K562 (cell line): ENCODE data around the gene TCEAL4. TPM values are rescaled to one million over a fixed set of nuclear protein-coding genes. Genes with fewer than 3 reads are reported as not detected.

Experiments used
- ATAC-seq: fragments of 200-7000 bp; cut with Tn5 transposase; 3 replicates; pipeline ENCODE4 v1.9.1; 2020; ENCODE audit warnings: moderate library complexity
- BruUV-seq: library from RNA; stranded (reverse); fragments of 400-500 nt; replicated peaks from 2 replicates; lab custom pipeline; 2021; lab: Mats Ljungman, UMichigan
- CTCF ChIA-PET: fragments of 300-600 bp; formaldehyde crosslinking; extraction: SDS; loops from one replicate; lab custom pipeline; 2021; ENCODE audit warnings: low intra/inter-chr PET ratio; lab: Yijun Ruan, JAX
- POLR2A ChIA-PET: fragments of 300-600, 350-650 bp; sonication (Branson Sonifier 250); formaldehyde crosslinking; extraction: SDS; loops from one replicate; lab custom pipeline; 2021; ENCODE audit warnings: antibody characterized with exemption, inconsistent platforms; lab: Yijun Ruan, JAX
- DNase-seq, 4 experiments: peaks; one replicate each; pipeline versions ENCODE4 v3.0.0 to v3.0.0-alpha.2; 2011 to 2018; ENCODE audit warnings: low spot score in 3 of 4, mixed read lengths in 3 of 4; ENCODE audit errors: extremely low read depth in 1 of 4
- FAIRE-seq: peaks from 2 replicates; lab custom pipeline; 2011; peaks lifted over from hg19 to GRCh38; lab: Jason Lieb, UNC
- H2AFZ ChIP-seq: 2 replicates; pipeline ENCODE4 v1.6.0; 2011; ENCODE audit warnings: low read depth, low read length, control low read depth, inconsistent platforms
- H3K27ac ChIP-seq: fragments of 200-600 bp; 3 replicates; pipeline ENCODE4 v1.8.0; 2011; ENCODE audit warnings: low read depth, mild to moderate bottlenecking, control low read depth, inconsistent platforms, low read length, moderate library complexity, mixed read lengths; ENCODE audit errors: extremely low read depth
- H3K27me3 ChIP-seq, 2 experiments: fragments of 300-600 bp in 1 of 2; 2 replicates in 1 of 2; 3 replicates in 1 of 2; pipeline versions ENCODE4 v1.6.0 to v1.8.0; 2011; ENCODE audit warnings: inconsistent platforms in 2 of 2, low read length in 2 of 2, mild to moderate bottlenecking in 1 of 2, mixed read lengths in 1 of 2, moderate library complexity in 1 of 2; ENCODE audit not compliant: control insufficient read depth in 2 of 2, insufficient read depth in 2 of 2
- H3K36me3 ChIP-seq: fragments of 300-600 bp; 3 replicates; pipeline ENCODE4 v1.8.0; 2011; ENCODE audit warnings: mild to moderate bottlenecking, low read length, inconsistent platforms; ENCODE audit not compliant: control insufficient read depth, insufficient read depth
- H3K4me1 ChIP-seq, 2 experiments: fragments of 200-600 bp in 1 of 2; replicated peaks in 1 of 2; 2 replicates in 1 of 2; 3 replicates in 1 of 2; pipeline versions ENCODE4 v1.5.1 to v1.8.0; 2011; ENCODE audit warnings: inconsistent platforms in 2 of 2, low read length in 2 of 2, mild to moderate bottlenecking in 1 of 2, mixed read lengths in 1 of 2, moderate library complexity in 1 of 2; ENCODE audit not compliant: control insufficient read depth in 2 of 2, insufficient read depth in 2 of 2
- H3K4me2 ChIP-seq: 2 replicates; pipeline ENCODE4 v1.6.1; 2011; ENCODE audit warnings: low read length, control low read depth, inconsistent platforms, mixed read lengths; ENCODE audit not compliant: insufficient read depth
- H3K4me3 ChIP-seq: fragments of 200-600 bp; sonication (generic), shearing (Covaris generic); 2 replicates; pipeline ENCODE4 v1.5.1; 2016; ENCODE audit warnings: control low read depth, inconsistent platforms
- H3K79me2 ChIP-seq: fragments of 200-600 bp; 3 replicates; pipeline ENCODE4 v1.8.0; 2011; ENCODE audit warnings: low read length, inconsistent platforms; ENCODE audit not compliant: control insufficient read depth, insufficient read depth
- H3K9ac ChIP-seq, 2 experiments: 2 replicates each; pipeline versions ENCODE4 v1.6.0 to v1.6.1; 2011; ENCODE audit warnings: low read depth in 2 of 2, low read length in 2 of 2, control low read depth in 1 of 2, inconsistent platforms in 1 of 2, mild to moderate bottlenecking in 1 of 2, mixed read lengths in 1 of 2; ENCODE audit not compliant: insufficient read depth in 1 of 2
- H3K9me1 ChIP-seq: one replicate; pipeline ENCODE4 v1.6.0; 2011; ENCODE audit warnings: inconsistent platforms, mild to moderate bottlenecking, low read length, moderate library complexity; ENCODE audit not compliant: control insufficient read depth, insufficient read depth
- H3K9me3 ChIP-seq: replicated peaks from 2 replicates; pipeline ENCODE4 v1.5.1; 2011; ENCODE audit warnings: low read depth, low read length, inconsistent platforms; ENCODE audit not compliant: control insufficient read depth, insufficient read depth
- H4K20me1 ChIP-seq: replicated peaks from 2 replicates; pipeline ENCODE4 v1.6.1; 2011; ENCODE audit warnings: low read length, inconsistent platforms, mixed read lengths; ENCODE audit not compliant: control insufficient read depth, insufficient read depth
- AFF1 ChIP-seq, 2 experiments: fragments of 450-650 bp; IDR thresholded peaks; 2 replicates each; pipeline ENCODE4 v1.6.1; 2018; ENCODE audit warnings: mild to moderate bottlenecking in 2 of 2, low read depth in 1 of 2; ENCODE audit not compliant: partially characterized antibody in 2 of 2
- ELK3 ChIP-seq: fragments of 450-650 bp; formaldehyde crosslinking; IDR thresholded peaks from 2 replicates; pipeline ENCODE4 v1.4.0; 2020; ENCODE audit warnings: mild to moderate bottlenecking
- IRF1 ChIP-seq: sonication (generic); formaldehyde crosslinking; IDR thresholded peaks from 2 replicates; pipeline ENCODE4 v1.8.0; 2022; ENCODE audit warnings: missing genetic modification reagents, mild to moderate bottlenecking, borderline replicate concordance
- KLF10 ChIP-seq: fragments of 250-450 bp; sonication (Bioruptor Pico); IDR thresholded peaks from 2 replicates; pipeline ENCODE4 v1.6.1; 2021; ENCODE audit warnings: matching md5 sums
- MEIS2 ChIP-seq: fragments of 450-650 bp; IDR thresholded peaks from 2 replicates; pipeline ENCODE4 v1.6.1; 2014; ENCODE audit warnings: mild to moderate bottlenecking; ENCODE audit not compliant: partially characterized antibody
- NFIC ChIP-seq: fragments of 450-650 bp; IDR thresholded peaks from 2 replicates; pipeline ENCODE4 v1.6.1; 2017; ENCODE audit warnings: mild to moderate bottlenecking, inconsistent platforms
- SMAD1 ChIP-seq: fragments of 150-350 bp; IDR thresholded peaks from 2 replicates; pipeline ENCODE4 v1.6.1; 2014; ENCODE audit warnings: low read length, low read depth; ENCODE audit not compliant: partially characterized antibody
- ZBTB1 ChIP-seq: sonication (generic); formaldehyde crosslinking; IDR thresholded peaks from 2 replicates; pipeline ENCODE4 v1.8.1; 2023; ENCODE audit warnings: missing genetic modification reagents, low read depth, mild to moderate bottlenecking, borderline replicate concordance
- ZBTB43 ChIP-seq: sonication (generic); formaldehyde crosslinking; IDR thresholded peaks from 2 replicates; pipeline ENCODE4 v1.8.0; 2023; ENCODE audit warnings: mild to moderate bottlenecking, missing genetic modification reagents
- ZBTB7A ChIP-seq: IDR thresholded peaks from 2 replicates; pipeline ENCODE4 v1.6.1; 2011; ENCODE audit warnings: low read depth, mild to moderate bottlenecking, low read length, moderate library complexity, borderline replicate concordance; ENCODE audit not compliant: control insufficient read depth
- ZNF253 ChIP-seq: fragments of 250-450 bp; sonication (Bioruptor Pico); conservative IDR thresholded peaks from 2 replicates; pipeline ENCODE4 v1.6.1; 2021; ENCODE audit warnings: mild to moderate bottlenecking
- ZNF280A ChIP-seq: fragments of 450-650 bp; IDR thresholded peaks from 2 replicates; pipeline ENCODE4 v1.6.1; 2018; ENCODE audit warnings: mild to moderate bottlenecking, low read depth; ENCODE audit not compliant: partially characterized antibody
- WGBS: fragments of 100-300 bp; shearing (Covaris generic); methylation state at CpG from one replicate; pipeline ENCODE4 v1.1.6; 2016; ENCODE audit warnings: low coverage, mixed read lengths; ENCODE audit not compliant: insufficient coverage; ENCODE audit errors: missing lambda C conversion rate; 5-methylcytosine and 5-hydroxymethylcytosine counted together
- in situ Hi-C: fragments of 300-500 bp; cut with MboI; formaldehyde crosslinking; loops from 4 replicates; pipeline ENCODE4 v1.15.0; 2018; ENCODE audit warnings: inconsistent platforms, mixed read lengths
- intact Hi-C: fragments of 100-400 bp; cut with micrococcal nuclease; formaldehyde crosslinking; loops from 2 replicates; pipeline ENCODE4 v1.14.2; 2022
- polyA plus RNA-seq, 8 experiments: library from polyadenylated mRNA; depleted of rRNA in 4 of 8; stranded (reverse) in 5 of 8; unstranded in 3 of 8; fragments of >200 nt; fragmentation: Nextera tagmentation in 2 of 8; fragmentation: Illumina TruSeq in 1 of 8; extraction: Ambion mirVana in 2 of 8; extraction: Trizol in 1 of 8; gene quantifications; 2 replicates each; pipeline versions ENCODE4 v1.2.1 to v1.2.3, GENCODE V29; 2011 to 2014; ENCODE audit warnings: inconsistent platforms in 1 of 8, missing spikeins in 1 of 8
- total RNA-seq, 7 experiments: library from RNA; depleted of rRNA in 6 of 7; stranded (reverse); fragments of >200 nt in 6 of 7; fragmentation: Illumina TruSeq in 2 of 7; extraction: Trizol in 2 of 7; gene quantifications; 2 replicates each; pipeline versions ENCODE4 v1.2.1 to v1.2.3, GENCODE V29; 2011 to 2021; ENCODE audit warnings: low replicate concordance in 1 of 7

The TCEAL4 gene
- total and polyA plus RNA-seq, 9 of the 15 experiments (the other 6 are each of a cell fraction or from before 2014, with no cell fraction given), result 0.36 to 12.3 (median 7.9) TPM

- TF ChIP-seq ELK3 (no peak), SMAD1 (no peak)
These were observed 46.6 kb upstream of the TCEAL4 start (continued) for GRCh38 chrX:103538728-103539127.

- H3K9ac ChIP-seq, result no peak overlapping the region
- no peaks in the 10 kb centered on the region for H3K27me3 ChIP-seq
- H3K79me2 ChIP-seq, result no peaks in the 10 kb centered on the region
- no peaks in the 10 kb centered on the region for H3K9me3 ChIP-seq
- no peak overlapping the region for H3K4me3 ChIP-seq
- H3K4me1 ChIP-seq, result no peaks in the 10 kb centered on the region
- H3K9me1 ChIP-seq, result no peaks in the 10 kb centered on the region
- WGBS, result 0% methylated on average over 2 of the region's 2 CpGs
- POLR2A ChIA-PET, result interaction anchor here (0.6 kb wide), 1 partner anchor 16 kb away, joined by 3 read pairs; no protein-coding TSS in a partner anchor
- no peak overlapping the region for H2AFZ ChIP-seq
- no TSS peak for BruUV-seq
- CTCF ChIA-PET, result no interaction called here
- in situ Hi-C loops, result no loop called here
- H3K36me3 ChIP-seq, result no peaks in the 10 kb centered on the region
- no peak overlapping the region for H3K27ac ChIP-seq
- FAIRE-seq, result no peak
- no peaks in the 10 kb centered on the region for H4K20me1 ChIP-seq
- ATAC-seq, result no peak
- intact Hi-C loops, result no loop called here
- DNase-seq, result no peak
- no peak overlapping the region for H3K4me2 ChIP-seq
- TF ChIP-seq NFIC (no peak), ZNF253 (CRISPR knock-in tag) (no peak), ZBTB7A (no peak), ZBTB43 (no peak), MEIS2 (no peak), KLF10 (no peak), ZBTB1 (CRISPR knock-in tag) (no peak), IRF1 (no peak), ZNF280A (no peak), AFF1 (IDR thresholded peaks at IDR 0.05; ENCODE audit: low read depth in 1 of 2, partially characterized antibody in 2 of 2) (no peak)
These were observed 45.6 kb upstream of the TCEAL4 start for GRCh38 chrX:103539695-103540094.
